Islet precursor cell (in vitro differentiated cells): ENCODE measurements around the gene DND1.
"Not testable (repeated sequence)": the region's sequence is repeated elsewhere in the genome, so short reads cannot be mapped to it uniquely, and the experiment has no call there.

Source experiments
- DNase-seq: peaks from one replicate; pipeline ENCODE4 v3.0.0-alpha.2; 2018

DND1 gene

GRCh38 chr5:140673187-140673976, at the start of gene DND1:
TSS of gene DND1 (minus strand) at chr5:140673576. CDS start at chr5:140673542, 34 bp downstream.
- DNase-seq, result no peak

DNA sequence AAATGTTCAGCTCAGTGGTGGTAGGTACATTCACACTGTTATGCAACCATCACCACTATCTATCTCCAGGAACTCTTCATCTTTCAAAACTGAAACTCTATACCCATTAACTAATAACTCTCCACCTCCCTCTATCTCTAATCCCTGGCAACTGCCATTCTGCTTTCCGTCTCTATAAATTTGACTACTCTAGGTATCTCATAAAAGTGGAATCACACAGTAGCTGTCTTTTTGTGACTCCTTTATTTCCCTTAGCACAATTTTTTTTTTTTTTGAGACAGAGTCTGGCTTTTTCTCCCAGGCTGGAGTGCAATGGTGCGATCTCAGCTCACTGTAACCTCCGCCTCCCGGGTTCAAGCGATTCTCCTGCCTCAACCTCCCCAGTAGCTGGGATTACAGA, 48.0 kb upstream of the DND1 start:
- DNase-seq, result not testable (repeated sequence)

- not testable (repeated sequence) for DNase-seq
Observed at GRCh38 chr5:140720738-140721137, 47.4 kb upstream of the DND1 start.

DNA sequence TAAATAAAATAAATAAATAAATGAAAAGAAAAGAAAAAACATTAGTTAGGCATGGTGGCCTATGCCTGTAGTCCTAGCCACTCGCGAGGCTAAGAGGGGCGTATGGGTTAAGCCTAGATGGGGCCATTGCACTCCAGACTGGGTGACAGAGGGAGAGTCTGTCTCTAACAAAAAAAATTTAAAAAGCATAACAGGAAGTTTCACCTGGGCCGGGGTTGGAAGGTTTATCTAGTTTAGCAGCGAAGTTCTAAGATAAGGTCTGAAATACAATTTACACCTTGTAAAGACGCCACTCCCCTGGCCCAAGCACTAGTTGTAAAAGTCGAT, 44.9 kb upstream of the DND1 start:
- no peak for DNase-seq

GRCh38 chr5:140716238-140716637, 42.9 kb upstream of the DND1 start:
- DNase-seq, result not testable (repeated sequence)

DNA sequence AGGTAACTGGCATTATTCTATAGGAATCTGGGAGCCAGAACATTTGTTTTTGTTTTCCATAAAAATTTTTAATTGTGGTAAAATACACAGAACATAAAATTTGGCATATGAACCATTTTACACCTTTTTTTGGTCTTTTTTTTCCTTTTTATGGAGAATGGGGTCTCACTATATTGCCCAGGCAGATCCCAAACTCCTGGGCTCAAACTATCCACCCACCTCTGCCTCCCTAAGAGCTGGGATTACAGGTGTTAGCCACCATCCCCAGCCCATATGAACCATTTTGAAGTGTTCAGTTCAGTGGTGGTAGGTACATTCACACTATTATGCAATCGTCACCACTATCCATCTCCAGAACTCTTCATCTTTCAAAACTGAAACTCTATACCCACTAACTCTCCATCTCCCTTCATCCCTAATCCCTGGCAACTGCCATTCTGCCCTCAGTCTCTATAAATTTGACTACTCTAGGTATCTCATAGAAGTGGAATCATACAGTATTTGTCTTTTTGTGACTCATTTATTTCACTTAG, 40.3 kb upstream of the DND1 start:
- DNase-seq, result no peak

GRCh38 chr5:140711794-140712193, 38.4 kb upstream of the DND1 start:
- DNase-seq, result no peak

DNA sequence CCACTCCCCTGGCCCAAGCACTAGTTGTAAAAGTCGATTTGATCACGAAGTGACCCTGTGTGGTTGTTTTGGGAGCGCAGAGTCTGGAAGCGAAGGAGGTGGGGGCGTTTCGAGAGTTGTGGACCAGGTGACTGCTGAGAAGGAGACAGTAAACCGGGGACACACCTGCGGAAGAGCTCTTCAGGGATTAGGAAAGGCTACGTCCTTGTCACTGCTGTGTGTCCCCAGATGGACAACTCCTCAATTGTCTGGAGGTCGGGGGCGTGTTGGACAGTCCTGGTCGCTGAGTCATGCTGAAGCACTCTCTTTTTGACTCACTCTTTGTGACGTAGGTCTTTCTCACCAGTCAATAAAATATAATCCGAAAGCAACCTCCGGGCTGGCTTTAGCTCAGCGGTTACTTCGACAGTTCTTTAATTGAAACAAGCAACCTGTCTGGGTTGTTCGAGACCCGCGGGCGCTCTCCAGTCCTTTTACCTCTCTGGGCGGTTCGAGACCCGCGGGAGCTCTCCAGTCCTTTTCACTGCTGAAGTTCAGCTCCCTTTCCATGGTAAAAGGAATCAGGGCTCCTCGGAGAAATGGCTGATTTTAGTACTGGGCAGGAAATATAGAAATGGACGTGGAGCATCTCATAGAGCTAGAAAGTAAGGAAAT, 37.6 kb upstream of the DND1 start:
- DNase-seq, result peak; percentile 99

- DNase-seq, result not testable (repeated sequence)
Observed at GRCh38 chr5:140708787-140709186, 35.4 kb upstream of the DND1 start.

- no peak for DNase-seq
Observed at GRCh38 chr5:140707812-140708211, 34.4 kb upstream of the DND1 start.

GRCh38 chr5:140700177-140701144, 27.1 kb upstream of the DND1 start, which contains the start of gene ZMAT2:
TSS of gene ZMAT2 (plus strand) at chr5:140700447. CDS start at chr5:140700461, 14 bp downstream.
- DNase-seq, result peak; percentile 98

DNA sequence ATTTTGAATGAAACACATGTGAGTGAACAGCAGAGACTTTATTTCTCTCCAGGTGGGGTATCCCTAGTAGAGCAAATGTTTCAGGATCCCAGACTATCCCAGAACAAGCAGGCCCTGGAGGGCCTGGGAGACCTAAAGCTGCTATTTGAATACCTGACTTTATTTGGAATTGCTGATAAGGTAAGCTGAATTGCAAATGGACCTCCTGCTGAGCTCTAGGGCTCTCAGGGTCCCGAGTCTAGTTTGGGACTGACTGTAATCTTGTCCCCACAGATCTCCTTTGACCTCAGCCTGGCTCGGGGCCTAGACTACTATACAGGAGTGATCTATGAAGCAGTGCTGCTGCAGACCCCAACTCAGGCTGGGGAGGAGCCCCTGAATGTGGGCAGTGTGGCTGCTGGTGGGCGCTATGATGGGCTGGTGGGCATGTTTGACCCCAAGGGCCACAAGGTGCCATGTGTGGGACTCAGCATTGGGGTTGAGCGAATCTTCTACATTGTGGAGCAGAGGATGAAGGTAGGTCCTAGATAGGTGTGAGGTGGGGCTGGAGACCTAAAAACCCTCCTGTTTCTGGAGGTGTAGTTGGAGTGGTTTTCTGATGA, 23.6 kb upstream of the DND1 start:
- DNase-seq, result no peak

- DNase-seq, result no peak
Observed at GRCh38 chr5:140694276-140694675, 20.9 kb upstream of the DND1 start.

DNA sequence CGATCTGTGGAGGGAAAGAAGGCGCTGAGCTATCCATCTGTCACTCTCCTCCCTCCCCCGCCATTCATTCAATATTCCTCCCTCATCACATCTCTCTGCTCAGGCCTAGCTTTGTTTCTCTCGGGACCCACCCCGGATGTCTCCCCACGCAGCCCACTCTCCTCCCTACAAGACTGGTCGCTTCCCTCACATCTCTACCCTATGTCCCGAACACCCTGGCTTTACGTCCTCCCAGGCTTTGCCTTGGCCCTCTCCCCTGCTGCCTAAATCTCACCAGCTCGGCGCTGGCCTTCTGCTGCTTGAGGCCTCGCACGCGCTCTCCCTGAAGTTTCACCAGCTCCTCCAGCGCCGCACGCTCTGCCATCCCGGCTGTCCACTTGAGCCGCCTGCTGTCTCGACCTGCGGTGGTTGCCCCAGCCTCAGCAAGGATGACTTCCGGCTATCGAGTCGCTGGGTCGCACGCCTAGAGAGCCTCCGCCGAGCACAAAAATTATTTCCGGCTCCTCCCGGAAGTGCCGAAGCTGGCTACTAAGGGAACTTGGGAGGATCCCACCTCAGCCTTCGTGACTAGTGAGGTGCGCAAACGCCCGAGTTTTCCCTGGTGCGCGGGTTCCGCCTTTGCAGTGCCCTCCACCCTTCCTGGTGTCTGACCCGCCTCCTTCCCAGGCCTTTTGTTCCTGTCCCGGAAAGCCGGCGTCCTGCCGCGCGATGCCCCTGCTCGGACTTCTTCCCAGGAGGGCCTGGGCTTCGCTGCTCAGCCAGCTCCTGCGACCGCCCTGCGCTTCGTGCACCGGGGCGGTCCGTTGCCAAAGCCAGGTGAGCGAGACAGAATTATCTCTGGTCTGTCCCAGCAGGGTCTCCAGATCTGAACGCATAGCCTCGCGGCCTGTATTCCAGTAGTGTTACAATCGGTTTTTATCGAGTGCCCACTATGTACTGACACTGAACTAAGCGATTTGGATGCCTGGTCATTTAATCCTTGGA, 17.9 kb upstream of the DND1 start, which contains the start of the genes HARS1 and HARS2:
Gene HARS1 (minus strand): TSS at position 430 of the 984 bp plus-strand sequence. CDS start 66 bp downstream, at position 364.
Gene HARS2 (plus strand): TSS at position 515 of the 984 bp plus-strand sequence. CDS start 194 bp downstream, at position 709.
- DNase-seq, result peak; percentile 98

- peak; percentile 46 for DNase-seq
Observed at GRCh38 chr5:140690376-140690932, 17.1 kb upstream of the DND1 start.

- no peak for DNase-seq
Observed at GRCh38 chr5:140678993-140679392, 5.6 kb upstream of the DND1 start.

GRCh38 chr5:140677947-140678346, 4.6 kb upstream of the DND1 start:
- no peak for DNase-seq

GRCh38 chr5:140674629-140675028, 1.3 kb upstream of the DND1 start:
- DNase-seq, result no peak

DNA sequence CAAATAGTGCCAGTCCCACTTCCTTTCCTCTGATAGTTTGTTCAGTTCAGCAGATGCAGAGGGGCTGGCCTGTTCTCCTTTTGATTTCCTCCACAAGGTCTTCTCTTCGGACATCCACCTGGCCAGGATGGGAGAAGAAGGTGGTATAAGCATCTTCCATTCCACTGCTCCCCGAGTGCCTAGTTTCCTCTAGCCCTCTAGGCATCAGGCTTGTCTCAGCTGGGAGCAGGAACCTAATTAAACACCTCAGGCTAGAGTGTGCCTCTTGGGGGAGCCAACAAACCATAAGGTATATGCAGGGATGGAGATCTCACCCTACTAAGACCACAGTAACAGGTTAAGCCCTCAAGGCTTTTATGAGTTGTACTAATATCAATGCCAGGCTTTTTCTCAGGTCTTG, 835 bp upstream of the DND1 start:
- DNase-seq, result no peak

GRCh38 chr5:140672455-140673186, 755 bp downstream of the DND1 start:
- peak; percentile 80 for DNase-seq
